Measurements from ENCODE around the gene OBSCN. TPM values are rescaled to one million over a fixed set of nuclear protein-coding genes. Genes with fewer than 3 reads are reported as not detected.

OBSCN gene
- total RNA-seq, 1 donor from 2014 or later: 20.6 TPM

- no peak for TF ChIP-seq CTCF (conservative IDR thresholded peaks at IDR 0.05; ENCODE audit: low read depth, low read length)
- no peak for DNase-seq (ENCODE audit: low read depth)
- H3K4me3 ChIP-seq (ENCODE audit: low read depth, low read length): no peak overlapping the region
Observed at GRCh38 chr1:228332797-228333738, 125.2 kb downstream of the OBSCN start.

GRCh38 chr1:228333739-228334115, 125.9 kb downstream of the OBSCN start:
- no peak overlapping the region for H3K4me3 ChIP-seq (ENCODE audit: low read depth, low read length)
- no peak for TF ChIP-seq CTCF (conservative IDR thresholded peaks at IDR 0.05; ENCODE audit: low read depth, low read length)
- DNase-seq (ENCODE audit: low read depth): no peak

GRCh38 chr1:228334226-228334935, 126.5 kb downstream of the OBSCN start:
- H3K4me3 ChIP-seq (ENCODE audit: low read depth, low read length): no peak overlapping the region
- DNase-seq (ENCODE audit: low read depth): no peak
- TF ChIP-seq CTCF (conservative IDR thresholded peaks at IDR 0.05; ENCODE audit: low read depth, low read length): no peak

- DNase-seq (ENCODE audit: low read depth): no peak
- no peak overlapping the region for H3K4me3 ChIP-seq (ENCODE audit: low read depth, low read length)
- TF ChIP-seq CTCF (conservative IDR thresholded peaks at IDR 0.05; ENCODE audit: low read depth, low read length): no peak
Observed at GRCh38 chr1:228334954-228335353, 127.1 kb downstream of the OBSCN start.

GRCh38 chr1:228335406-228336307, 127.8 kb downstream of the OBSCN start:
- H3K4me3 ChIP-seq (ENCODE audit: low read depth, low read length): no peak overlapping the region
- no peak for DNase-seq (ENCODE audit: low read depth)
- no peak for TF ChIP-seq CTCF (conservative IDR thresholded peaks at IDR 0.05; ENCODE audit: low read depth, low read length)

GRCh38 chr1:228336308-228337030, 128.6 kb downstream of the OBSCN start:
- TF ChIP-seq CTCF (conservative IDR thresholded peaks at IDR 0.05; ENCODE audit: low read depth, low read length): no peak
- no peak for DNase-seq (ENCODE audit: low read depth)
- H3K4me3 ChIP-seq (ENCODE audit: low read depth, low read length): no peak overlapping the region

All from epithelial cell of proximal tubule (primary cell).